Fibroblast of lung (primary cell): ENCODE results near the gene FAS. TPM values are rescaled to one million over a fixed set of nuclear protein-coding genes. Genes with fewer than 3 reads are reported as not detected.
A peak's percentile ranks its signal among the peaks of the same experiment; 100 is the strongest.

Source experiments
- DNase-seq, 2 donors: peaks; one replicate each; pipeline versions ENCODE4 v3.0.0 to v3.0.0-alpha.2; 2010; ENCODE audit warnings: low read depth in 2 of 2
- H2AFZ ChIP-seq: 2 replicates; pipeline ENCODE4 v1.5.1; 2012; ENCODE audit warnings: low read length, control low read depth, inconsistent platforms
- H3K27ac ChIP-seq: 2 replicates; pipeline ENCODE4 v1.5.1; 2011; ENCODE audit warnings: low read length, control low read depth; ENCODE audit not compliant: insufficient read depth
- H3K27me3 ChIP-seq: 2 replicates; pipeline ENCODE4 v1.5.1; 2011; ENCODE audit warnings: mild to moderate bottlenecking, low read length; ENCODE audit not compliant: control insufficient read depth, insufficient read depth
- H3K36me3 ChIP-seq: 2 replicates; pipeline ENCODE4 v1.5.1; 2011; ENCODE audit warnings: low read length; ENCODE audit not compliant: control insufficient read depth, insufficient read depth
- H3K4me1 ChIP-seq: 2 replicates; pipeline ENCODE4 v1.5.1; 2011; ENCODE audit warnings: low read length; ENCODE audit not compliant: control insufficient read depth, insufficient read depth; ENCODE audit errors: extremely low read depth
- H3K4me2 ChIP-seq: 2 replicates; pipeline ENCODE4 v1.5.1; 2011; ENCODE audit warnings: low read length, control low read depth; ENCODE audit not compliant: insufficient read depth; ENCODE audit errors: extremely low read depth
- H3K4me3 ChIP-seq, 4 experiments: fragments of 200-600 bp in 1 of 4; sonication (generic) in 1 of 4; replicated peaks in 1 of 4; 2 replicates each; pipeline ENCODE4 v1.5.1; 2011 to 2016; ENCODE audit warnings: low read length in 4 of 4, low read depth in 3 of 4, mild to moderate bottlenecking in 3 of 4, control low read depth in 2 of 4, inconsistent platforms in 1 of 4, mixed read lengths in 1 of 4; ENCODE audit not compliant: insufficient read depth in 1 of 4; ENCODE audit errors: control extremely low read depth in 1 of 4
- H3K79me2 ChIP-seq: 2 replicates; pipeline ENCODE4 v1.5.1; 2012; ENCODE audit warnings: mild to moderate bottlenecking, low read length, inconsistent platforms; ENCODE audit not compliant: control insufficient read depth, insufficient read depth
- H3K9ac ChIP-seq: 2 replicates; pipeline ENCODE4 v1.5.1; 2011; ENCODE audit warnings: mild to moderate bottlenecking, low read length, control low read depth; ENCODE audit not compliant: insufficient read depth
- H3K9me3 ChIP-seq: 2 replicates; pipeline ENCODE4 v1.5.1; 2012; ENCODE audit warnings: low read depth, low read length; ENCODE audit not compliant: control insufficient read depth, insufficient read depth
- H4K20me1 ChIP-seq: 2 replicates; pipeline ENCODE4 v1.5.1; 2011; ENCODE audit warnings: low read length; ENCODE audit not compliant: control insufficient read depth, insufficient read depth; ENCODE audit errors: extremely low read depth
- EZH2 ChIP-seq: IDR thresholded peaks from 2 replicates; pipeline ENCODE4 v1.5.1; 2012; ENCODE audit warnings: low read length, control low read depth, mild to moderate bottlenecking; ENCODE audit errors: missing control alignments
- polyA plus RNA-seq, 2 donors: library from polyadenylated mRNA; depleted of rRNA in 1 of 2; stranded (reverse) in 1 of 2; unstranded in 1 of 2; fragments of >200 nt; gene quantifications; 2 replicates each; pipeline ENCODE4 v1.2.1, GENCODE V29; 2011 to 2012; ENCODE audit warnings: missing spikeins in 1 of 2
- total RNA-seq: library from RNA; depleted of rRNA; stranded (reverse); fragments of >200 nt; gene quantifications from 2 replicates; pipeline ENCODE4 v1.2.1, GENCODE V29; 2014
- TF ChIP-seq, protein P1 (sequence below), 2 donors: IDR thresholded peaks in 1 of 2; conservative IDR thresholded peaks in 1 of 2; 1 replicate in 1 of 2; 2 replicates in 1 of 2; pipeline ENCODE4 v1.5.1; 2011 to 2012; ENCODE audit warnings: low read length in 2 of 2, control low read depth in 1 of 2, inconsistent platforms in 1 of 2, low read depth in 1 of 2, mild to moderate bottlenecking in 1 of 2

FAS gene
- total and polyA plus RNA-seq, 2 donors (not counting 1 experiment from before 2014, with no cell fraction given), result 77.8 to 124 TPM

DNA sequence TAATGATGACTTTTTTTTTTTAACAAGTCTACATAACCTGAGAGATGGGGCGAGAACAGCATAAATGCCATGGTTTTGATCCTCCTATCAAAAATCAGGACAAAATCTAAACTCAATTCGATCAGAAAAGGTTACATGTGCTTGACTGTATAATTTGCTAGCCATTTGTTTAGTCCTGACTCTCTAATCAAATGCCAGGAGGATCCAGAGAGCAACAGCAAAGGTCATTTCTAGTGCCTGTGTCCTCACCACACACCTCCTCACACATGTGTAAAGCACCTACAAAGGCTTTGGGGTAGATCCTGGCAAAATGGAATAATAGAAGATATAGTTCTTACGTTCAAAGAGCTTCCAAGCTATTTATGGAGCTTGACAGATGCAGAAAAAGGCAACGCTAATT, 11.0 kb upstream of the FAS start:
- Histone ChIP-seq H3K27ac (no peak overlapping the region), H3K4me2 (peak overlapping the region; percentile 41), H3K79me2 (peaks cover 5% of the 10 kb centered on the region), H4K20me1 (no peaks in the 10 kb centered on the region), H3K9me3 (no peaks in the 10 kb centered on the region), H3K36me3 (no peaks in the 10 kb centered on the region), H3K9ac (no peak overlapping the region), H3K4me1 (peaks cover 23% of the 10 kb centered on the region), H3K4me3 (no peak overlapping the region), H3K27me3 (no peaks in the 10 kb centered on the region), H2AFZ (no peak overlapping the region)
- no peak for TF ChIP-seq EZH2
- TF ChIP-seq, protein P1, sequence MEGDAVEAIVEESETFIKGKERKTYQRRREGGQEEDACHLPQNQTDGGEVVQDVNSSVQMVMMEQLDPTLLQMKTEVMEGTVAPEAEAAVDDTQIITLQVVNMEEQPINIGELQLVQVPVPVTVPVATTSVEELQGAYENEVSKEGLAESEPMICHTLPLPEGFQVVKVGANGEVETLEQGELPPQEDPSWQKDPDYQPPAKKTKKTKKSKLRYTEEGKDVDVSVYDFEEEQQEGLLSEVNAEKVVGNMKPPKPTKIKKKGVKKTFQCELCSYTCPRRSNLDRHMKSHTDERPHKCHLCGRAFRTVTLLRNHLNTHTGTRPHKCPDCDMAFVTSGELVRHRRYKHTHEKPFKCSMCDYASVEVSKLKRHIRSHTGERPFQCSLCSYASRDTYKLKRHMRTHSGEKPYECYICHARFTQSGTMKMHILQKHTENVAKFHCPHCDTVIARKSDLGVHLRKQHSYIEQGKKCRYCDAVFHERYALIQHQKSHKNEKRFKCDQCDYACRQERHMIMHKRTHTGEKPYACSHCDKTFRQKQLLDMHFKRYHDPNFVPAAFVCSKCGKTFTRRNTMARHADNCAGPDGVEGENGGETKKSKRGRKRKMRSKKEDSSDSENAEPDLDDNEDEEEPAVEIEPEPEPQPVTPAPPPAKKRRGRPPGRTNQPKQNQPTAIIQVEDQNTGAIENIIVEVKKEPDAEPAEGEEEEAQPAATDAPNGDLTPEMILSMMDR (conservative IDR thresholded peaks at IDR 0.05 in 1 of 2, IDR thresholded peaks at IDR 0.05 in 1 of 2; ENCODE audit: low read depth in 1 of 2, low read length in 2 of 2), result no peak
- no peak for DNase-seq

DNA sequence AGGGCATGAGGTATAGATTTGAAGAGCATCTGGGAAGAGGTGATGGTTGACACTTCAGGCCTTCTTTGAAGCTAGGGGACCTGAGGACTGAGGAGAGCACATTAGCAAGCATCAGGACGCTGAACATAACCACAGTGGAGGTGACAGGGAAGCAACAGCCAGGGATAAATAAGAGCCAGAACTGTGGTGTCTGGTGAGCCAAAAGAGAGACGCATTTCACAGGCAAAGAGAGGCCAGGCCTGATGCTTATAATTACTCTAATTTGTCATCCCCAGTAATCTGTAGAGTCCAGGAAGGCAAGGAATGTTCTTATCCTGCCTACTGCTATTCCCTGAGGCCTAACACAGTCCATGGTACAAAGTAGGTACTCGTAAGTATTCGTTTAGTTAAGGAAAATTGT, 10.4 kb upstream of the FAS start:
- TF ChIP-seq, protein P1 (conservative IDR thresholded peaks at IDR 0.05 in 1 of 2, IDR thresholded peaks at IDR 0.05 in 1 of 2; ENCODE audit: low read depth in 1 of 2, low read length in 2 of 2), result no peak
- no peak for TF ChIP-seq EZH2
- peaks cover 23% of the 10 kb centered on the region for H3K4me1 ChIP-seq
- H3K9me3 ChIP-seq, result no peaks in the 10 kb centered on the region
- no peak overlapping the region for H2AFZ ChIP-seq
- no peaks in the 10 kb centered on the region for H3K36me3 ChIP-seq
- no peaks in the 10 kb centered on the region for H3K27me3 ChIP-seq
- H3K79me2 ChIP-seq, result peaks cover 5% of the 10 kb centered on the region
- H4K20me1 ChIP-seq, result no peaks in the 10 kb centered on the region
- no peak overlapping the region for H3K9ac ChIP-seq
- no peak overlapping the region for H3K4me3 ChIP-seq
- peak overlapping the region; percentile 40 for H3K4me2 ChIP-seq
- peak in 1 of 2 donors; percentile 65 for DNase-seq
- H3K27ac ChIP-seq, result peak overlapping the region; percentile 42

DNA sequence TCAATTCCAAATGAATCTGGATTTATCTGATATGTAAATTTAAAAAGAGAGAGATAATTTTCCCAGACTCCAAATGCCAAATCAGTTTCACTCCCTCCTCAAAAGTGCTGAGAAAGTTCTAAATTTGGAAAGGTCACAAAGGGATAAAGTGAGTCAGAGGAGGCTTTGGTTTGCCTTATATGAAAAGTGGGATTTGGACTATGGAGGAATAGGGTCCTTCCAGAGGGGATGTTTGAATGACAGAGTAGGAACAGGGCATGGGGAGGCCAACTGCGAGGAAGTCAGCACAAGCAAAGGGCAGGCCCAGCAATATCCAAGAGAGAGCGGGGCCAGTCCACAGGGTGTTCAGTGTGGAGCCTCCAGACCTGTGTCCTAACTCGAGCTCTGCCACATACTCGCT, 9.8 kb upstream of the FAS start:
- Histone ChIP-seq H3K9me3 (no peaks in the 10 kb centered on the region), H4K20me1 (no peaks in the 10 kb centered on the region), H3K27ac (peak overlapping the region; percentile 7), H2AFZ (no peak overlapping the region), H3K79me2 (peaks cover 2% of the 10 kb centered on the region), H3K4me1 (peaks cover 18% of the 10 kb centered on the region), H3K4me3 (no peak overlapping the region), H3K4me2 (peak overlapping the region; percentile 40), H3K36me3 (no peaks in the 10 kb centered on the region), H3K27me3 (no peaks in the 10 kb centered on the region), H3K9ac (no peak overlapping the region)
- no peak for DNase-seq
- TF ChIP-seq EZH2, result no peak
- TF ChIP-seq, protein P1 (conservative IDR thresholded peaks at IDR 0.05 in 1 of 2, IDR thresholded peaks at IDR 0.05 in 1 of 2; ENCODE audit: low read depth in 1 of 2, low read length in 2 of 2), result no peak
